DMS153 treated with DMSO at 0.1 percent for 48 hours (cell line): Measurements from ENCODE around the gene TRIM9.

Experiments used
- DNase-seq: peaks from one replicate; lab custom pipeline; 2025; ENCODE audit not compliant: unreplicated experiment; lab: John Stamatoyannopoulos, UW

TRIM9 gene

GRCh38 chr14:51093371-51094281 is 1.3 kb downstream of the TRIM9 start:
- peak; percentile 64 for DNase-seq

- DNase-seq, result no peak
These were observed 1.9 kb downstream of the TRIM9 start for GRCh38 chr14:51092965-51093364.

- DNase-seq, result no peak
These were observed 5.6 kb downstream of the TRIM9 start for GRCh38 chr14:51089278-51089677.

GRCh38 chr14:51087031-51087441 is 7.9 kb downstream of the TRIM9 start:
- DNase-seq, result no peak

- no peak for DNase-seq
These were observed 8.9 kb downstream of the TRIM9 start for GRCh38 chr14:51086044-51086443.

GRCh38 chr14:51084962-51085361 is 9.9 kb downstream of the TRIM9 start:
- DNase-seq, result no peak

GRCh38 chr14:51084507-51084906 is 10.4 kb downstream of the TRIM9 start:
- DNase-seq, result no peak

- DNase-seq, result no peak
These were observed 12.6 kb downstream of the TRIM9 start for GRCh38 chr14:51082349-51082748.

GRCh38 chr14:51081712-51082111 is 13.2 kb downstream of the TRIM9 start:
- DNase-seq, result no peak

- no peak for DNase-seq
These were observed 13.7 kb downstream of the TRIM9 start for GRCh38 chr14:51081209-51081608.

GRCh38 chr14:51080645-51081044 is 14.3 kb downstream of the TRIM9 start:
- DNase-seq, result no peak

- DNase-seq, result peak; percentile 20
These were observed 15.4 kb downstream of the TRIM9 start for GRCh38 chr14:51079489-51079888.

- no peak for DNase-seq
These were observed 15.8 kb downstream of the TRIM9 start for GRCh38 chr14:51079085-51079484.

GRCh38 chr14:51074701-51075385 is 20.1 kb downstream of the TRIM9 start:
- no peak for DNase-seq

GRCh38 chr14:51073731-51074130 is 21.2 kb downstream of the TRIM9 start:
- no peak for DNase-seq

GRCh38 chr14:51072976-51073375 is 21.9 kb downstream of the TRIM9 start:
- no peak for DNase-seq

- DNase-seq, result no peak
These were observed 23.0 kb downstream of the TRIM9 start for GRCh38 chr14:51071857-51072256.

- DNase-seq, result no peak
These were observed 24.2 kb downstream of the TRIM9 start for GRCh38 chr14:51070726-51071125.

GRCh38 chr14:51069055-51069454 is 25.9 kb downstream of the TRIM9 start:
- DNase-seq, result no peak

GRCh38 chr14:51068268-51068667 is 26.6 kb downstream of the TRIM9 start:
- DNase-seq, result no peak

GRCh38 chr14:51067295-51067694 is 27.6 kb downstream of the TRIM9 start:
- DNase-seq, result no peak

- no peak for DNase-seq
These were observed 28.3 kb downstream of the TRIM9 start for GRCh38 chr14:51066576-51066975.
